MM.1S (cell line): ENCODE results near the gene CTNNA3.

Experiments
- DNase-seq: peaks from one replicate; pipeline ENCODE4 v3.0.0-alpha.2; 2015
- H2AFZ ChIP-seq: fragments of 300-600 bp; sonication (generic); 2 replicates; pipeline ENCODE4 v1.6.0; 2016; ENCODE audit warnings: antibody characterized with exemption, low read length
- H3F3A ChIP-seq: fragments of 300-600 bp; sonication (generic); 2 replicates; pipeline ENCODE4 v1.6.1; 2016; ENCODE audit warnings: mild to moderate bottlenecking, antibody characterized with exemption, low read length, moderate library complexity, mixed read lengths; ENCODE audit not compliant: insufficient read depth
- H3K27ac ChIP-seq: fragments of 300-600 bp; sonication (generic); 2 replicates; pipeline ENCODE4 v1.5.1; 2016; ENCODE audit warnings: mild to moderate bottlenecking, low read length
- H3K27me3 ChIP-seq: fragments of 300-600 bp; sonication (generic); replicated peaks from 2 replicates; pipeline ENCODE4 v1.6.0; 2016; ENCODE audit warnings: low read length; ENCODE audit not compliant: insufficient read depth
- H3K36me3 ChIP-seq: fragments of 300-600 bp; sonication (generic); replicated peaks from 2 replicates; pipeline ENCODE4 v1.6.1; 2016; ENCODE audit warnings: mild to moderate bottlenecking, low read length, mixed read lengths; ENCODE audit not compliant: insufficient read depth
- H3K4me1 ChIP-seq: fragments of 300-600 bp; sonication (generic); 2 replicates; pipeline ENCODE4 v1.6.1; 2016; ENCODE audit warnings: low read length, mixed read lengths
- H3K4me2 ChIP-seq: fragments of 300-600 bp; sonication (generic); 2 replicates; pipeline ENCODE4 v1.6.0; 2016; ENCODE audit warnings: low read depth, low read length
- H3K4me3 ChIP-seq: fragments of 300-600 bp; sonication (generic); 2 replicates; pipeline ENCODE4 v1.5.1; 2016; ENCODE audit warnings: low read length, mixed read lengths
- H3K79me2 ChIP-seq: fragments of 300-600 bp; sonication (generic); 2 replicates; pipeline ENCODE4 v1.6.1; 2016; ENCODE audit warnings: mixed run types, low read length, mixed read lengths
- H3K9ac ChIP-seq: fragments of 300-600 bp; sonication (generic); 2 replicates; pipeline ENCODE4 v1.6.1; 2016; ENCODE audit warnings: low read length, mixed read lengths
- H3K9me2 ChIP-seq: fragments of 300-600 bp; sonication (generic); replicated peaks from 2 replicates; pipeline ENCODE4 v1.6.1; 2016; ENCODE audit warnings: mild to moderate bottlenecking, low read length, mixed read lengths; ENCODE audit not compliant: insufficient read depth
- H3K9me3 ChIP-seq: fragments of 300-600 bp; sonication (generic); replicated peaks from 2 replicates; pipeline ENCODE4 v1.6.1; 2016; ENCODE audit warnings: mild to moderate bottlenecking, low read length, mixed read lengths; ENCODE audit not compliant: insufficient read depth
- H4K20me1 ChIP-seq: fragments of 300-600 bp; sonication (generic); 2 replicates; pipeline ENCODE4 v1.6.1; 2016; ENCODE audit warnings: mild to moderate bottlenecking, low read length, moderate library complexity, mixed read lengths; ENCODE audit not compliant: insufficient read depth
- EZH2 ChIP-seq: fragments of 300-600 bp; sonication (generic); optimal IDR thresholded peaks from 2 replicates; pipeline ENCODE3; 2017; ENCODE audit warnings: low read depth, mild to moderate bottlenecking, antibody characterized with exemption, low read length, mixed read lengths
- EZH2phosphoT487 ChIP-seq: fragments of 300-600 bp; sonication (generic); IDR thresholded peaks from 2 replicates; pipeline ENCODE4 v1.6.1; 2018; ENCODE audit warnings: antibody characterized with exemption, low read length
- TF ChIP-seq, protein P1 (sequence below): fragments of 300-600 bp; sonication (generic); IDR thresholded peaks from 2 replicates; pipeline ENCODE4 v1.5.1; 2016; ENCODE audit warnings: antibody characterized with exemption, low read length, mixed read lengths

Gene CTNNA3

DNA sequence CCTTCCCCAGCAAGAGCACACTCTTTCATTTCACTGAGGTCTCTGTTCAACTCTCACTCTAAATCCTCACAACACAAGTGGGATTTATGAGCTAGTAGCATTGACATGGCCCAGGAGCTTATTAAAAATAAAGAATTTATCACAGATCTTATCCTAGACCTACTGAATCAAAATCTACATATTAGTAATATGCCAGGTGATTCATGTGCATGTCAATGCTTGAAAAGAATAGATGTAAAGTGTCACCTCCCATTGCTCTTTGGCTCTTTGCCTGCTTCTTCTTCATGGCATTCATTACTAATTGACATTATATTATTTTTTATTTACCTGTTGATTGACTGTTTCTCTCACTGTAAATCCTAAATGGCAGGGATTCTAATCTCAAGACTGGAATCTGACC, 1229.4 kb downstream of the CTNNA3 start:
- no peaks in the 10 kb centered on the region for H3K9me2 ChIP-seq
- no peak overlapping the region for H3K4me3 ChIP-seq
- no peaks in the 10 kb centered on the region for H3K79me2 ChIP-seq
- no peak for DNase-seq
- H3K9ac ChIP-seq = no peak overlapping the region
- no peaks in the 10 kb centered on the region for H4K20me1 ChIP-seq
- no peaks in the 10 kb centered on the region for H3K36me3 ChIP-seq
- no peak overlapping the region for H3K27ac ChIP-seq
- no peak overlapping the region for H3K4me2 ChIP-seq
- H2AFZ ChIP-seq = no peak overlapping the region
- no peaks in the 10 kb centered on the region for H3K9me3 ChIP-seq
- H3K27me3 ChIP-seq = no peaks in the 10 kb centered on the region
- no peaks in the 10 kb centered on the region for H3K4me1 ChIP-seq
- H3F3A ChIP-seq = no peaks in the 10 kb centered on the region
- TF ChIP-seq, protein P1, sequence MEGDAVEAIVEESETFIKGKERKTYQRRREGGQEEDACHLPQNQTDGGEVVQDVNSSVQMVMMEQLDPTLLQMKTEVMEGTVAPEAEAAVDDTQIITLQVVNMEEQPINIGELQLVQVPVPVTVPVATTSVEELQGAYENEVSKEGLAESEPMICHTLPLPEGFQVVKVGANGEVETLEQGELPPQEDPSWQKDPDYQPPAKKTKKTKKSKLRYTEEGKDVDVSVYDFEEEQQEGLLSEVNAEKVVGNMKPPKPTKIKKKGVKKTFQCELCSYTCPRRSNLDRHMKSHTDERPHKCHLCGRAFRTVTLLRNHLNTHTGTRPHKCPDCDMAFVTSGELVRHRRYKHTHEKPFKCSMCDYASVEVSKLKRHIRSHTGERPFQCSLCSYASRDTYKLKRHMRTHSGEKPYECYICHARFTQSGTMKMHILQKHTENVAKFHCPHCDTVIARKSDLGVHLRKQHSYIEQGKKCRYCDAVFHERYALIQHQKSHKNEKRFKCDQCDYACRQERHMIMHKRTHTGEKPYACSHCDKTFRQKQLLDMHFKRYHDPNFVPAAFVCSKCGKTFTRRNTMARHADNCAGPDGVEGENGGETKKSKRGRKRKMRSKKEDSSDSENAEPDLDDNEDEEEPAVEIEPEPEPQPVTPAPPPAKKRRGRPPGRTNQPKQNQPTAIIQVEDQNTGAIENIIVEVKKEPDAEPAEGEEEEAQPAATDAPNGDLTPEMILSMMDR = no peak
- TF ChIP-seq EZH2 (no peak), EZH2phosphoT487 (no peak)

DNA sequence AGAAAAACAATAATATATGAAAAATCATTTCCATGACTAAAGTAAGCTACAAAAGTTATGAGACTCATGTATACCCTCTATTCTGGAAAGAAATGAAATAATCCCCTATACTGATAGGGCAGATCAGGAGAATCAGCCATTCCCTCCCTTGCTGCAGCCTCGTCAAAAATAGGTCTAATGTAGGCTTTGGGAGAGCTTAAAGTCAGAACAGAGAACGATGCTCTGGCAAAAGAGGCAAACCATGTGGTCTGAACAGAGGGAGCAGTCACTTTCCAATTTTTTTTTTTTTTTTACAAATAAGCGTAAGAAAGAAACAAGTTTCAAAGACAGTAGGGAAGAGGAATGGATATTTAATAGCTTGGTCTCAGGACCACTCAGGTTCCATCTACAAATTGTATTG, 1232.4 kb downstream of the CTNNA3 start:
- no peaks in the 10 kb centered on the region for H3K36me3 ChIP-seq
- DNase-seq = no peak
- no peak overlapping the region for H3K9ac ChIP-seq
- no peaks in the 10 kb centered on the region for H3K9me2 ChIP-seq
- no peaks in the 10 kb centered on the region for H3F3A ChIP-seq
- no peak overlapping the region for H3K27ac ChIP-seq
- TF ChIP-seq, protein P1 = no peak
- no peak for TF ChIP-seq EZH2
- TF ChIP-seq EZH2phosphoT487 = no peak
- no peaks in the 10 kb centered on the region for H3K4me1 ChIP-seq
- H3K4me2 ChIP-seq = no peak overlapping the region
- no peaks in the 10 kb centered on the region for H3K27me3 ChIP-seq
- no peaks in the 10 kb centered on the region for H3K9me3 ChIP-seq
- no peak overlapping the region for H2AFZ ChIP-seq
- no peaks in the 10 kb centered on the region for H3K79me2 ChIP-seq
- no peaks in the 10 kb centered on the region for H4K20me1 ChIP-seq
- H3K4me3 ChIP-seq = no peak overlapping the region

DNA sequence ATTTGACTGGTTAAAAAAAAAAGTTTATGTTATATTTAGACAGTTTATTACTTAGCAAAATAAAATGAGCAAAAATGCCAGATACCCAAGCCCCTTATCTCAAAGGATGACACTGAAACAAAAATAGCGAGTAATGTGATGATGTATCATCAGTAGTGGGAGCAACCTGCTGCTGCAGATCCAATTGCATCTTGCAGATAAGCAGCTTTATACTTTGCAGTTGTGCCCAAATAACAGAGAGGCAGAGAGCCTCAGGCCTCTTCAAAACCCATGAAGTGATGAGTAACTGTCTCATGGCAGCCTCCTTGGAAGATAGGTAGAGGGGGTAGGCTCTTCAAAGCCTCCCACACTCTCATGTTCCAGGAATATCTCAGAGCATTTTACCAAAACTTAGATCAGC, 1238.4 kb downstream of the CTNNA3 start:
- Histone ChIP-seq H3K4me2 (no peak overlapping the region), H3K36me3 (no peaks in the 10 kb centered on the region), H3F3A (no peaks in the 10 kb centered on the region), H3K27me3 (no peaks in the 10 kb centered on the region), H3K27ac (no peak overlapping the region), H3K9me2 (no peaks in the 10 kb centered on the region), H3K4me1 (no peaks in the 10 kb centered on the region), H2AFZ (no peak overlapping the region), H3K79me2 (no peaks in the 10 kb centered on the region), H3K9me3 (no peaks in the 10 kb centered on the region), H3K4me3 (no peak overlapping the region), H4K20me1 (no peaks in the 10 kb centered on the region), H3K9ac (no peak overlapping the region)
- DNase-seq = no peak
- TF ChIP-seq EZH2phosphoT487 (no peak), EZH2 (no peak)
- TF ChIP-seq, protein P1 = no peak

DNA sequence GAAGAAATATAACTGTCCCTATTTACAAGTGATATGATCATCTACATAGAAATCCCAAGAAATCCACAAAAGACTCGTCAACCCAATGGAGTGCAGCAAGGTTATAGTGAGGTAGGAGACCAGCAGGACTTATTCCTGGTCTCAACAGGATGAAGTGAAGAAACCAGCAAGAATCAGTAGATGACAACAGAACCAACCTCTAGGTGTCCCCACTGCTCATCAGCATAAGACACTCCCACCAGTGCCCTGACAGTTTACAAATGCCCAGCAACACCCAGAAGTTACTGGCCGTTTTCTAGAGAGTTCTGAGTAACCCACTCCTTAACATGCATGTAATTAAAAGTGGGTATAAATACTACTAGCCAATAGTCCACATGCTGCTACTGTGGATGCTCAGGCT, 1240.7 kb downstream of the CTNNA3 start:
- TF ChIP-seq, protein P1 = peak; percentile 20
- TF ChIP-seq EZH2phosphoT487 = no peak
- peak; percentile 18 for DNase-seq
- no peaks in the 10 kb centered on the region for H3K36me3 ChIP-seq
- no peak overlapping the region for H3K27ac ChIP-seq
- no peak overlapping the region for H3K4me3 ChIP-seq
- H3K9me2 ChIP-seq = no peaks in the 10 kb centered on the region
- H3K79me2 ChIP-seq = no peaks in the 10 kb centered on the region
- no peak overlapping the region for H2AFZ ChIP-seq
- no peaks in the 10 kb centered on the region for H3K4me1 ChIP-seq
- H3K9me3 ChIP-seq = no peaks in the 10 kb centered on the region
- H3F3A ChIP-seq = no peaks in the 10 kb centered on the region
- H3K27me3 ChIP-seq = no peaks in the 10 kb centered on the region
- H4K20me1 ChIP-seq = no peaks in the 10 kb centered on the region
- no peak overlapping the region for H3K9ac ChIP-seq
- no peak overlapping the region for H3K4me2 ChIP-seq
